HepG2 (cell line): Measurements from ENCODE around the gene MT1A. TPM values are rescaled to one million over a fixed set of nuclear protein-coding genes. Genes with fewer than 3 reads are reported as not detected.

Source experiments
- ATAC-seq: fragments of 200-7000 bp; cut with Tn5 transposase; 3 replicates; pipeline ENCODE4 v1.9.1; 2020; ENCODE audit warnings: mild to moderate bottlenecking, moderate library complexity
- BruUV-seq: library from RNA; stranded (reverse); fragments of 400-500 nt; replicated peaks from 2 replicates; lab custom pipeline; 2021; lab: Mats Ljungman, UMichigan
- CTCF ChIA-PET: fragments of 300-600 bp; formaldehyde crosslinking; extraction: SDS; loops from one replicate; lab custom pipeline; 2021; ENCODE audit warnings: low total read pairs, inconsistent platforms, low intra/inter-chr PET ratio; lab: Yijun Ruan, JAX
- POLR2A ChIA-PET: fragments of 350-600 bp; sonication (Branson Sonifier 250); formaldehyde crosslinking; loops from one replicate; lab custom pipeline; 2020; ENCODE audit warnings: antibody characterized with exemption, inconsistent platforms; lab: Yijun Ruan, JAX
- DNase-seq: peaks from one replicate; pipeline ENCODE4 v3.0.0-alpha.2; 2015; ENCODE audit warnings: low spot score
- FAIRE-seq: peaks from 3 replicates; lab custom pipeline; 2011; peaks lifted over from hg19 to GRCh38; lab: Jason Lieb, UNC
- H2AFZ ChIP-seq: one replicate; pipeline ENCODE4 v1.6.1; 2011; ENCODE audit warnings: low read length, inconsistent platforms
- H3K27ac ChIP-seq: fragments of 300-600 bp; 3 replicates; pipeline ENCODE4 v1.8.0; 2011; ENCODE audit warnings: mixed run types, mild to moderate bottlenecking, mixed read lengths, low read length, inconsistent platforms; ENCODE audit not compliant: insufficient read depth; ENCODE audit errors: extremely low read length
- H3K27me3 ChIP-seq, 2 experiments: fragments of 200-600 bp in 1 of 2; 2 replicates in 1 of 2; 3 replicates in 1 of 2; pipeline versions ENCODE4 v1.6.0 to v1.8.0; 2011; ENCODE audit warnings: low read length in 2 of 2, mild to moderate bottlenecking in 2 of 2, moderate library complexity in 2 of 2, inconsistent platforms in 1 of 2; ENCODE audit not compliant: insufficient read depth in 2 of 2, control insufficient read depth in 1 of 2
- H3K36me3 ChIP-seq, 2 experiments: fragments of 200-600 bp in 1 of 2; replicated peaks in 1 of 2; 2 replicates in 1 of 2; 3 replicates in 1 of 2; pipeline versions ENCODE4 v1.5.1 to v1.8.0; 2011; ENCODE audit warnings: low read length in 2 of 2, inconsistent platforms in 1 of 2; ENCODE audit not compliant: insufficient read depth in 2 of 2, control insufficient read depth in 1 of 2
- H3K4me1 ChIP-seq: 2 replicates; pipeline ENCODE4 v1.5.1; 2012; ENCODE audit warnings: low read length, inconsistent platforms; ENCODE audit not compliant: insufficient read depth
- H3K4me2 ChIP-seq: 2 replicates; pipeline ENCODE4 v1.6.0; 2011; ENCODE audit warnings: low read depth, low read length, inconsistent platforms
- H3K4me3 ChIP-seq, 3 experiments: fragments of 200-600 bp in 1 of 3; sonication (generic), shearing (Covaris generic) in 1 of 3; replicated peaks in 1 of 3; 2 replicates each; pipeline ENCODE4 v1.5.1; 2011 to 2016; ENCODE audit warnings: low read length in 3 of 3, inconsistent platforms in 2 of 3, low read depth in 2 of 3, mild to moderate bottlenecking in 2 of 3, control low read depth in 1 of 3, mixed read lengths in 1 of 3; ENCODE audit not compliant: insufficient read depth in 1 of 3
- H3K79me2 ChIP-seq: one replicate; pipeline ENCODE4 v1.6.1; 2011; ENCODE audit warnings: low read length, inconsistent platforms; ENCODE audit not compliant: insufficient read depth
- H3K9ac ChIP-seq: 2 replicates; pipeline ENCODE4 v1.6.0; 2011; ENCODE audit warnings: mild to moderate bottlenecking, low read depth, low read length, inconsistent platforms; ENCODE audit not compliant: insufficient read depth
- H3K9me3 ChIP-seq: 2 replicates; pipeline ENCODE4 v1.5.1; 2012; ENCODE audit warnings: mild to moderate bottlenecking, low read length
- H4K20me1 ChIP-seq: 2 replicates; pipeline ENCODE4 v1.6.0; 2011; ENCODE audit warnings: inconsistent platforms, mild to moderate bottlenecking, low read length, moderate library complexity; ENCODE audit not compliant: insufficient read depth
- ATAD3A ChIP-seq: sonication (generic); formaldehyde crosslinking; IDR thresholded peaks from 2 replicates; pipeline ENCODE4 v1.4.0; 2020; ENCODE audit warnings: missing genetic modification reagents
- HDAC6 ChIP-seq: fragments of 200-600 bp; sonication (generic); IDR thresholded peaks from 2 replicates; pipeline ENCODE4 v1.7.0; 2017; ENCODE audit warnings: mild to moderate bottlenecking, antibody characterized with exemption, low read length, low read depth
- HNRNPUL1 ChIP-seq: fragments of 200-400 bp; formaldehyde crosslinking; IDR thresholded peaks from 2 replicates; pipeline ENCODE4 v1.6.1; 2017; ENCODE audit warnings: low read depth, mild to moderate bottlenecking, low read length, moderate library complexity
- KAT2B ChIP-seq: fragments of 150-350 bp; IDR thresholded peaks from 2 replicates; pipeline ENCODE4 v1.6.1; 2014; ENCODE audit warnings: low read depth, low read length, borderline replicate concordance
- PCBP2 ChIP-seq: fragments of 200-400 bp; formaldehyde crosslinking; optimal IDR thresholded peaks from 2 replicates; pipeline ENCODE3; 2018; ENCODE audit warnings: low read length, low read depth; ENCODE audit not compliant: poor library complexity, severe bottlenecking
- PHF20 ChIP-seq: sonication (generic); formaldehyde crosslinking; IDR thresholded peaks from 2 replicates; pipeline ENCODE4 v1.5.0; 2020; ENCODE audit warnings: mild to moderate bottlenecking, missing genetic modification reagents
- YY1 ChIP-seq: IDR thresholded peaks from 2 replicates; pipeline ENCODE4 v1.6.1; 2011; ENCODE audit warnings: low read length, low read depth, moderate library complexity, mild to moderate bottlenecking; ENCODE audit not compliant: insufficient read depth, insufficient replicate concordance
- ZNF235 ChIP-seq: sonication (generic); formaldehyde crosslinking; IDR thresholded peaks from 2 replicates; pipeline ENCODE4 v1.8.1; 2023; ENCODE audit warnings: mild to moderate bottlenecking, missing genetic modification reagents, borderline replicate concordance
- ZNF329 ChIP-seq: sonication (generic); formaldehyde crosslinking; IDR thresholded peaks from 2 replicates; pipeline ENCODE4 v1.9.0; 2021; ENCODE audit warnings: low read depth, mild to moderate bottlenecking, missing genetic modification reagents
- ZNF451 ChIP-seq: sonication (generic); formaldehyde crosslinking; IDR thresholded peaks from 2 replicates; pipeline ENCODE4 v1.5.0; 2020; ENCODE audit warnings: mild to moderate bottlenecking, missing genetic modification reagents
- ZNF484 ChIP-seq: sonication (generic); formaldehyde crosslinking; IDR thresholded peaks from 2 replicates; pipeline ENCODE4 v1.5.1; 2020; ENCODE audit warnings: mild to moderate bottlenecking, low read depth, missing genetic modification reagents, borderline replicate concordance
- ZNF709 ChIP-seq: sonication (generic); formaldehyde crosslinking; IDR thresholded peaks from 2 replicates; pipeline ENCODE4 v1.5.0; 2020; ENCODE audit warnings: mild to moderate bottlenecking, missing genetic modification reagents
- ZNF749 ChIP-seq: sonication (generic); formaldehyde crosslinking; IDR thresholded peaks from 2 replicates; pipeline ENCODE4 v1.8.0; 2022; ENCODE audit warnings: mild to moderate bottlenecking, missing genetic modification reagents, moderate library complexity, borderline replicate concordance
- WGBS: methylation state at CpG from one replicate; pipeline ENCODE4 v1.1.6; 2017; ENCODE audit warnings: low lambda C conversion rate; 5-methylcytosine and 5-hydroxymethylcytosine counted together
- in situ Hi-C: cut with HindIII; loops from 2 replicates; pipeline ENCODE4 v1.10.0; 2017; ENCODE audit warnings: low pct_unique_long_range_greater_than_20kb; ENCODE audit not compliant: extremely low pct_ligation_motif_present
- intact Hi-C: fragments of 100-400 bp; cut with micrococcal nuclease; formaldehyde crosslinking; loops from one replicate; pipeline ENCODE4 v1.10.0; 2022; ENCODE audit not compliant: unreplicated experiment
- polyA plus RNA-seq, 8 experiments: library from polyadenylated mRNA; depleted of rRNA in 3 of 8; stranded (reverse) in 7 of 8; unstranded in 1 of 8; fragments of >200 nt; fragmentation: Illumina TruSeq in 4 of 8; extraction: Trizol in 4 of 8; gene quantifications; 2 replicates each; pipeline versions ENCODE4 v1.2.1 to v1.2.3, GENCODE V29; 2011 to 2016; ENCODE audit warnings: low read depth in 4 of 8, missing spikeins in 1 of 8, mixed read lengths in 1 of 8; ENCODE audit not compliant: insufficient read depth in 1 of 8
- total RNA-seq, 5 experiments: library from RNA; depleted of rRNA; stranded (reverse); fragments of >200 nt; fragmentation: Illumina TruSeq; extraction: Trizol; gene quantifications; 2 replicates each; pipeline ENCODE4 v1.2.3, GENCODE V29; 2016; ENCODE audit warnings: low read depth in 1 of 5
- TF ChIP-seq, protein P1 (sequence below): sonication (generic); formaldehyde crosslinking; IDR thresholded peaks from 2 replicates; pipeline ENCODE4 v1.4.0; 2020; ENCODE audit warnings: missing genetic modification reagents
- TF ChIP-seq, protein P2 (sequence below): IDR thresholded peaks from 2 replicates; pipeline ENCODE4 v1.6.1; 2016; ENCODE audit warnings: missing compliant biosample characterization, missing genetic modification reagents, borderline replicate concordance
- TF ChIP-seq, protein P3 (sequence below): IDR thresholded peaks from 2 replicates; pipeline ENCODE4 v1.4.0; 2020; ENCODE audit warnings: mild to moderate bottlenecking, missing genetic modification reagents
- TF ChIP-seq, protein P4 (sequence below): sonication (generic); formaldehyde crosslinking; IDR thresholded peaks from 2 replicates; pipeline ENCODE4 v1.5.0; 2020; ENCODE audit warnings: mild to moderate bottlenecking, missing genetic modification reagents

The MT1A gene
- total and polyA plus RNA-seq, 2 of the 13 experiments (the other 11 are each of a cell fraction or from before 2014, with no cell fraction given), result 8.3 to 10.4 TPM

DNA sequence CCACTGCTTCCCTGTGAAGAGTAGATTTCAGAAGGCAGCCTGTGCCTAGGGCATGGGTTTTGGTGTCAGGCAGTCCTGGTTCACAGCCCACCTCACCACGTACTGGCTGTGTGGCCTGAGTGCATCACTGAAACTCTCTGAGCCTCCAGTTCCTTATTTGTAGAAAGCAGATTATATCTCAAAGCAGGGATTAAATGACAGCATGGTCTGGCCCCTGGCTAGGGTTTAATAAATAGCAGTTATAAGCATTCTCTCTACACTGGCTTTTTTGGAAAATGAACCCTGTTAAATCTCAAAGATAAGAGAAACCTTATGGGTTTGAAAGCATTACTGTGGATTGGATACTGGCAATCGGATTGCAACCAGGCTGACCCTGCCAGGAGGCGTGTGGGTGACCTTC is 8.9 kb upstream of the MT1A start:
- Histone ChIP-seq H3K36me3 (no peaks in the 10 kb centered on the region), H2AFZ (no peak overlapping the region), H3K9me3 (no peaks in the 10 kb centered on the region), H3K4me2 (no peak overlapping the region), H3K4me1 (peaks cover 51% of the 10 kb centered on the region), H3K79me2 (no peaks in the 10 kb centered on the region), H3K27ac (no peak overlapping the region), H3K27me3 (peaks cover 6 to 67% of the 10 kb centered on the region in 2 experiments; a peak in 4 of 5 replicates), H3K4me3 (no peak overlapping the region), H3K9ac (no peak overlapping the region), H4K20me1 (no peaks in the 10 kb centered on the region)
- ATAC-seq (no peak), FAIRE-seq (no peak), DNase-seq (no peak)
- ChIA-PET POLR2A (interaction anchor here (1.3 kb wide), 1 partner anchor 21 kb away, joined by 6 read pairs; the partner anchor contains the start of gene MT2A), CTCF (no interaction called here)
- intact Hi-C loops, result no loop called here
- BruUV-seq, result no TSS peak
- TF ChIP-seq, protein P1, sequence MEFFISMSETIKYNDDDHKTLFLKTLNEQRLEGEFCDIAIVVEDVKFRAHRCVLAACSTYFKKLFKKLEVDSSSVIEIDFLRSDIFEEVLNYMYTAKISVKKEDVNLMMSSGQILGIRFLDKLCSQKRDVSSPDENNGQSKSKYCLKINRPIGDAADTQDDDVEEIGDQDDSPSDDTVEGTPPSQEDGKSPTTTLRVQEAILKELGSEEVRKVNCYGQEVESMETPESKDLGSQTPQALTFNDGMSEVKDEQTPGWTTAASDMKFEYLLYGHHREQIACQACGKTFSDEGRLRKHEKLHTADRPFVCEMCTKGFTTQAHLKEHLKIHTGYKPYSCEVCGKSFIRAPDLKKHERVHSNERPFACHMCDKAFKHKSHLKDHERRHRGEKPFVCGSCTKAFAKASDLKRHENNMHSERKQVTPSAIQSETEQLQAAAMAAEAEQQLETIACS (CRISPR knock-in tag), result no peak
- TF ChIP-seq ZNF329 (no peak), KAT2B (no peak), ZNF749 (CRISPR knock-in tag) (no peak), YY1 (no peak), PHF20 (CRISPR knock-in tag) (no peak), ZNF451 (CRISPR knock-in tag) (no peak), HNRNPUL1 (no peak), PCBP2 (no peak), ZNF484 (CRISPR knock-in tag) (no peak), ATAD3A (CRISPR knock-in tag) (no peak), ZNF709 (CRISPR knock-in tag) (no peak), ZNF235 (no peak), HDAC6 (no peak)
- TF ChIP-seq, protein P2, sequence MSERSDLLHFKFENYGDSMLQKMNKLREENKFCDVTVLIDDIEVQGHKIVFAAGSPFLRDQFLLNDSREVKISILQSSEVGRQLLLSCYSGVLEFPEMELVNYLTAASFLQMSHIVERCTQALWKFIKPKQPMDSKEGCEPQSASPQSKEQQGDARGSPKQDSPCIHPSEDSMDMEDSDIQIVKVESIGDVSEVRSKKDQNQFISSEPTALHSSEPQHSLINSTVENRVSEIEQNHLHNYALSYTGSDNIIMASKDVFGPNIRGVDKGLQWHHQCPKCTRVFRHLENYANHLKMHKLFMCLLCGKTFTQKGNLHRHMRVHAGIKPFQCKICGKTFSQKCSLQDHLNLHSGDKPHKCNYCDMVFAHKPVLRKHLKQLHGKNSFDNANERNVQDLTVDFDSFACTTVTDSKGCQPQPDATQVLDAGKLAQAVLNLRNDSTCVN, result no peak
- TF ChIP-seq, protein P3, sequence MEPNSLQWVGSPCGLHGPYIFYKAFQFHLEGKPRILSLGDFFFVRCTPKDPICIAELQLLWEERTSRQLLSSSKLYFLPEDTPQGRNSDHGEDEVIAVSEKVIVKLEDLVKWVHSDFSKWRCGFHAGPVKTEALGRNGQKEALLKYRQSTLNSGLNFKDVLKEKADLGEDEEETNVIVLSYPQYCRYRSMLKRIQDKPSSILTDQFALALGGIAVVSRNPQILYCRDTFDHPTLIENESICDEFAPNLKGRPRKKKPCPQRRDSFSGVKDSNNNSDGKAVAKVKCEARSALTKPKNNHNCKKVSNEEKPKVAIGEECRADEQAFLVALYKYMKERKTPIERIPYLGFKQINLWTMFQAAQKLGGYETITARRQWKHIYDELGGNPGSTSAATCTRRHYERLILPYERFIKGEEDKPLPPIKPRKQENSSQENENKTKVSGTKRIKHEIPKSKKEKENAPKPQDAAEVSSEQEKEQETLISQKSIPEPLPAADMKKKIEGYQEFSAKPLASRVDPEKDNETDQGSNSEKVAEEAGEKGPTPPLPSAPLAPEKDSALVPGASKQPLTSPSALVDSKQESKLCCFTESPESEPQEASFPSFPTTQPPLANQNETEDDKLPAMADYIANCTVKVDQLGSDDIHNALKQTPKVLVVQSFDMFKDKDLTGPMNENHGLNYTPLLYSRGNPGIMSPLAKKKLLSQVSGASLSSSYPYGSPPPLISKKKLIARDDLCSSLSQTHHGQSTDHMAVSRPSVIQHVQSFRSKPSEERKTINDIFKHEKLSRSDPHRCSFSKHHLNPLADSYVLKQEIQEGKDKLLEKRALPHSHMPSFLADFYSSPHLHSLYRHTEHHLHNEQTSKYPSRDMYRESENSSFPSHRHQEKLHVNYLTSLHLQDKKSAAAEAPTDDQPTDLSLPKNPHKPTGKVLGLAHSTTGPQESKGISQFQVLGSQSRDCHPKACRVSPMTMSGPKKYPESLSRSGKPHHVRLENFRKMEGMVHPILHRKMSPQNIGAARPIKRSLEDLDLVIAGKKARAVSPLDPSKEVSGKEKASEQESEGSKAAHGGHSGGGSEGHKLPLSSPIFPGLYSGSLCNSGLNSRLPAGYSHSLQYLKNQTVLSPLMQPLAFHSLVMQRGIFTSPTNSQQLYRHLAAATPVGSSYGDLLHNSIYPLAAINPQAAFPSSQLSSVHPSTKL (CRISPR knock-in tag), result no peak
- TF ChIP-seq, protein P4, sequence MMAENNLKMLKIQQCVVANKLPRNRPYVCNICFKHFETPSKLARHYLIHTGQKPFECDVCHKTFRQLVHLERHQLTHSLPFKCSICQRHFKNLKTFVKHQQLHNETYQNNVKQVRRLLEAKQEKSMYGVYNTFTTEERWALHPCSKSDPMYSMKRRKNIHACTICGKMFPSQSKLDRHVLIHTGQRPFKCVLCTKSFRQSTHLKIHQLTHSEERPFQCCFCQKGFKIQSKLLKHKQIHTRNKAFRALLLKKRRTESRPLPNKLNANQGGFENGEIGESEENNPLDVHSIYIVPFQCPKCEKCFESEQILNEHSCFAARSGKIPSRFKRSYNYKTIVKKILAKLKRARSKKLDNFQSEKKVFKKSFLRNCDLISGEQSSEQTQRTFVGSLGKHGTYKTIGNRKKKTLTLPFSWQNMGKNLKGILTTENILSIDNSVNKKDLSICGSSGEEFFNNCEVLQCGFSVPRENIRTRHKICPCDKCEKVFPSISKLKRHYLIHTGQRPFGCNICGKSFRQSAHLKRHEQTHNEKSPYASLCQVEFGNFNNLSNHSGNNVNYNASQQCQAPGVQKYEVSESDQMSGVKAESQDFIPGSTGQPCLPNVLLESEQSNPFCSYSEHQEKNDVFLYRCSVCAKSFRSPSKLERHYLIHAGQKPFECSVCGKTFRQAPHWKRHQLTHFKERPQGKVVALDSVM (CRISPR knock-in tag), result no peak
- WGBS, result 10% methylated on average over 3 of the region's 3 CpGs
- in situ Hi-C loops, result no loop called here
